Smooth muscle cell (in vitro differentiated cells): Measurements from ENCODE around the gene FXYD1. TPM values are rescaled to one million over a fixed set of nuclear protein-coding genes. Genes with fewer than 3 reads are reported as not detected.

Experiments
- DNase-seq: peaks from one replicate; lab custom pipeline; 2025; ENCODE audit not compliant: unreplicated experiment; lab: John Stamatoyannopoulos, UW
- H2AFZ ChIP-seq: fragments of 200-600 bp; sonication (generic); 2 replicates; pipeline ENCODE4 v1.6.0; 2016; ENCODE audit warnings: antibody characterized with exemption, low read depth, mild to moderate bottlenecking
- H3F3A ChIP-seq: fragments of 200-600 bp; sonication (generic); 2 replicates; pipeline ENCODE4 v1.6.0; 2017; ENCODE audit warnings: antibody characterized with exemption, low read depth
- H3K27ac ChIP-seq: fragments of 200-600 bp; sonication (generic); 2 replicates; pipeline ENCODE4 v1.5.1; 2016; ENCODE audit warnings: low read depth, mild to moderate bottlenecking
- H3K27me3 ChIP-seq: fragments of 200-600 bp; sonication (generic); 2 replicates; pipeline ENCODE4 v1.6.1; 2016; ENCODE audit warnings: low read depth, mild to moderate bottlenecking
- H3K36me3 ChIP-seq: fragments of 200-600 bp; sonication (generic); 2 replicates; pipeline ENCODE4 v1.5.1; 2016; ENCODE audit warnings: low read depth
- H3K4me1 ChIP-seq: fragments of 200-600 bp; sonication (generic); 2 replicates; pipeline ENCODE4 v1.5.1; 2016; ENCODE audit warnings: low read depth
- H3K4me2 ChIP-seq: fragments of 200-600 bp; sonication (generic); 2 replicates; pipeline ENCODE4 v1.6.0; 2016; ENCODE audit warnings: mild to moderate bottlenecking
- H3K4me3 ChIP-seq: fragments of 200-600 bp; sonication (generic); 2 replicates; pipeline ENCODE4 v1.5.1; 2016; ENCODE audit warnings: mild to moderate bottlenecking
- H3K79me2 ChIP-seq: fragments of 200-600 bp; sonication (generic); 2 replicates; pipeline ENCODE4 v1.6.0; 2016; ENCODE audit warnings: low read depth, mild to moderate bottlenecking
- H3K9ac ChIP-seq: fragments of 200-600 bp; sonication (generic); 2 replicates; pipeline ENCODE4 v1.6.0; 2016; ENCODE audit warnings: low read depth
- H3K9me3 ChIP-seq: fragments of 200-600 bp; sonication (generic); replicated peaks from 2 replicates; pipeline ENCODE4 v1.5.1; 2016; ENCODE audit warnings: low read depth
- H4K20me1 ChIP-seq: fragments of 200-600 bp; sonication (generic); 2 replicates; pipeline ENCODE4 v1.6.0; 2016; ENCODE audit warnings: low read depth
- WGBS: methylation state at CpG from one replicate; pipeline ENCODE4 v1.1.7; 2016; ENCODE audit warnings: low lambda C conversion rate; 5-methylcytosine and 5-hydroxymethylcytosine counted together
- polyA plus RNA-seq: library from polyadenylated mRNA; unstranded; fragments of >200 nt; fragmentation: Nextera tagmentation; extraction: Ambion mirVana; gene quantifications from 2 replicates; pipeline ENCODE4 v1.2.1, GENCODE V29; 2016
- total RNA-seq: library from RNA; depleted of rRNA; stranded (reverse); fragments of >200 nt; gene quantifications from 2 replicates; pipeline ENCODE4 v1.2.3, GENCODE V29; 2014
- TF ChIP-seq, protein P1 (sequence below): fragments of 200-600 bp; sonication (generic); IDR thresholded peaks from 2 replicates; pipeline ENCODE4 v1.5.1; 2017; ENCODE audit warnings: borderline replicate concordance, mild to moderate bottlenecking, antibody characterized with exemption; ENCODE audit not compliant: insufficient read depth, poor library complexity, severe bottlenecking

Gene FXYD1
- total and polyA plus RNA-seq, 2 experiments from 2014 or later: 2.7 to 3.2 TPM

DNA sequence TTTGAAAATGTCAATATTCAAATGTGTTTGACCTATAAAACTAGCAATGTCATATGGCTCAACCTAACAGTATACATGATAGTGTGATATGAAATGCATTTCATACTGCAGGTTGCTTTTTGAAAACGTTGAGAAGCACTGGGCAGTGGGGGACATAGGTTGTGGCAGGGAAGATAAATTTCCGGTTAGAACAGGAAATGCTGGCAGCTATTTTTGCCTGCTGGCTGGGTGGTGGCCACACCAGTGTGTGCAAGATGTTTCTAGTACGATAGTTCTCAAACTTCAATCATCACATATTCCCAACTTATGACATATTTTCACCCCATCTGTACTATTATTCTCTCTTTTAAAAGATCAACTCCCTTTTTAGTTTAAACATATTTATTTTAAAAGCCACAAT lies 33.1 kb downstream of the FXYD1 start:
- Histone ChIP-seq H3K4me2 (no peak overlapping the region), H3K9me3 (no peaks in the 10 kb centered on the region), H3F3A (no peaks in the 10 kb centered on the region), H3K79me2 (no peaks in the 10 kb centered on the region), H4K20me1 (no peaks in the 10 kb centered on the region), H3K36me3 (no peaks in the 10 kb centered on the region), H3K9ac (no peak overlapping the region), H3K27me3 (no peaks in the 10 kb centered on the region), H3K4me1 (no peaks in the 10 kb centered on the region), H3K27ac (no peak overlapping the region), H2AFZ (no peak overlapping the region), H3K4me3 (no peak overlapping the region)
- TF ChIP-seq, protein P1, sequence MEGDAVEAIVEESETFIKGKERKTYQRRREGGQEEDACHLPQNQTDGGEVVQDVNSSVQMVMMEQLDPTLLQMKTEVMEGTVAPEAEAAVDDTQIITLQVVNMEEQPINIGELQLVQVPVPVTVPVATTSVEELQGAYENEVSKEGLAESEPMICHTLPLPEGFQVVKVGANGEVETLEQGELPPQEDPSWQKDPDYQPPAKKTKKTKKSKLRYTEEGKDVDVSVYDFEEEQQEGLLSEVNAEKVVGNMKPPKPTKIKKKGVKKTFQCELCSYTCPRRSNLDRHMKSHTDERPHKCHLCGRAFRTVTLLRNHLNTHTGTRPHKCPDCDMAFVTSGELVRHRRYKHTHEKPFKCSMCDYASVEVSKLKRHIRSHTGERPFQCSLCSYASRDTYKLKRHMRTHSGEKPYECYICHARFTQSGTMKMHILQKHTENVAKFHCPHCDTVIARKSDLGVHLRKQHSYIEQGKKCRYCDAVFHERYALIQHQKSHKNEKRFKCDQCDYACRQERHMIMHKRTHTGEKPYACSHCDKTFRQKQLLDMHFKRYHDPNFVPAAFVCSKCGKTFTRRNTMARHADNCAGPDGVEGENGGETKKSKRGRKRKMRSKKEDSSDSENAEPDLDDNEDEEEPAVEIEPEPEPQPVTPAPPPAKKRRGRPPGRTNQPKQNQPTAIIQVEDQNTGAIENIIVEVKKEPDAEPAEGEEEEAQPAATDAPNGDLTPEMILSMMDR: no peak
- no peak for DNase-seq
- 95% methylated on average over 3 of the region's 3 CpGs for WGBS

DNA sequence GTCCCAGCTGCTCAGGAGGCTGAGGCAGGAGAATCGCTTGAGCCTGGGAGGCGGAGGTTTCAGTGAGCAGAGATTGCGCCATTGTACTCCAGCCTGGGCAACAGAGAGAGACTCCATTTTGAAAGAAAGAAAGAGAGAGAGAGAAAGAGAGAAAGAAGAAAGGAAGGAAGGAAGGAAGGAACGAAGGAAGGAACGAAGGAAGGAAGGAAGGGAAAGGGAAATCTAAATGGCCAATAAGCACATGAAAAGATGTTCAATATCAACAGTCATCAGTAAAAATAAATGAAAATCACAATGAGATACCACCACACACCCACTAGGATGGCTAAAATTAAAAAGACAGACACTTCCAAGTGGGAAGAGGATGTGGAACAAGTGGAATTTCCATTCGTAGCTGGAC lies 35.6 kb downstream of the FXYD1 start:
- H3K79me2 ChIP-seq: no peaks in the 10 kb centered on the region
- H3F3A ChIP-seq: no peaks in the 10 kb centered on the region
- no peaks in the 10 kb centered on the region for H3K27me3 ChIP-seq
- H3K9me3 ChIP-seq: no peaks in the 10 kb centered on the region
- DNase-seq: no peak
- no peak overlapping the region for H3K27ac ChIP-seq
- H3K4me2 ChIP-seq: no peak overlapping the region
- no peaks in the 10 kb centered on the region for H4K20me1 ChIP-seq
- TF ChIP-seq, protein P1: no peak
- no peak overlapping the region for H2AFZ ChIP-seq
- H3K9ac ChIP-seq: no peak overlapping the region
- no peak overlapping the region for H3K4me3 ChIP-seq
- H3K36me3 ChIP-seq: no peaks in the 10 kb centered on the region
- H3K4me1 ChIP-seq: no peaks in the 10 kb centered on the region
- WGBS: 84% methylated on average over 6 of the region's 6 CpGs

- TF ChIP-seq, protein P1: no peak
- Histone ChIP-seq H3K27me3 (no peaks in the 10 kb centered on the region), H3K4me1 (no peaks in the 10 kb centered on the region), H3K4me2 (no peak overlapping the region), H3K9ac (no peak overlapping the region), H3K36me3 (no peaks in the 10 kb centered on the region), H3F3A (no peaks in the 10 kb centered on the region), H3K9me3 (no peaks in the 10 kb centered on the region), H3K27ac (no peak overlapping the region), H4K20me1 (no peaks in the 10 kb centered on the region), H3K79me2 (no peaks in the 10 kb centered on the region), H3K4me3 (no peak overlapping the region), H2AFZ (no peak overlapping the region)
- WGBS: 87% methylated on average over 3 of the region's 3 CpGs
- no peak for DNase-seq
Observed at GRCh38 chr19:35176181-35176570, 37.6 kb downstream of the FXYD1 start.

DNA sequence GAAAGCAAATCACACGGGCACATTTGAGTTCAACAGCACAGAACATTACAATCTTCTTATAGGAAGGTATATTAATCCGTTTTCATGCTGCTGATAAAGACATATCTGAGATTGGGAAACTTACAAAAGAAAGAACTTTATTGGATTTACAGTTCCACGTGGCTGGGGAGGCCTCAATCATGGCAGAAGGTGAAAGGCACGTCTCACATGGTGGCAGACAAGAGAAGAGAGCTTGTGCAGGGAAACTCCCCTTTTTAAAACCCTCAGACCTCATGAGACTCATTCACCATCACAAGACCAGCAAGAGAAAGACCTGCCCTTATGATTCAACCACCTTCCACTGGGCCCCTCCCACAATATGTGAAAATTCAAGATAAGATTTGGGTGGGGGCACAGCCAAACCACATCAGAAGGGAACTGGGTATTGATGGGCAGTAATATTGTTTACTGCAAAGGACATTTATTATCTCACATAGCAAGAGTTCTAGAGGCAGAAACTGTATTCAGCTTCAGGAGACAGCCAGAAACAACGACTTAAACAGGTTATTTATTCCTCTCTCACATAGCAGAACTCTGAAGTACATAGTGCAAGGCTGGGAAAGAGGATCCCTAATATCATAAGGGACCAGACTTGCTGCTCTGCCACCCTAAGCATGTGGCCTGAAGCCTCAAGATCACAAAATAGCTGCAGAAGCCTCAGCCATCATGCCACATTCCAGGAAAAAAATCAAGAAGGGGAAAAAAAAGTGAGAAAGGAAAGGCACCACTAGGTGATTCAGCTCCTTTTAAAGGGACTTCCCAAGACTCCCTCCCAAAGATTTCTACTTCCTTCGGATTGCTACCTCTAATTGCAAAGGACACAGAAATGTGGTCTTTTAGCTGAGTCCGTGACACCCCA lies 39.0 kb downstream of the FXYD1 start:
- Histone ChIP-seq H3K4me2 (no peak overlapping the region), H3K27ac (no peak overlapping the region), H2AFZ (no peak overlapping the region), H3K9me3 (no peaks in the 10 kb centered on the region), H3K4me1 (no peaks in the 10 kb centered on the region), H3F3A (no peaks in the 10 kb centered on the region), H4K20me1 (no peaks in the 10 kb centered on the region), H3K4me3 (no peak overlapping the region), H3K36me3 (no peaks in the 10 kb centered on the region), H3K79me2 (no peaks in the 10 kb centered on the region), H3K27me3 (no peaks in the 10 kb centered on the region), H3K9ac (no peak overlapping the region)
- TF ChIP-seq, protein P1: no peak
- DNase-seq: no peak
- WGBS: 77% methylated on average over 7 of the region's 7 CpGs
